ENCODE data around the gene SEPTIN2.

- TF ChIP-seq, protein P1, sequence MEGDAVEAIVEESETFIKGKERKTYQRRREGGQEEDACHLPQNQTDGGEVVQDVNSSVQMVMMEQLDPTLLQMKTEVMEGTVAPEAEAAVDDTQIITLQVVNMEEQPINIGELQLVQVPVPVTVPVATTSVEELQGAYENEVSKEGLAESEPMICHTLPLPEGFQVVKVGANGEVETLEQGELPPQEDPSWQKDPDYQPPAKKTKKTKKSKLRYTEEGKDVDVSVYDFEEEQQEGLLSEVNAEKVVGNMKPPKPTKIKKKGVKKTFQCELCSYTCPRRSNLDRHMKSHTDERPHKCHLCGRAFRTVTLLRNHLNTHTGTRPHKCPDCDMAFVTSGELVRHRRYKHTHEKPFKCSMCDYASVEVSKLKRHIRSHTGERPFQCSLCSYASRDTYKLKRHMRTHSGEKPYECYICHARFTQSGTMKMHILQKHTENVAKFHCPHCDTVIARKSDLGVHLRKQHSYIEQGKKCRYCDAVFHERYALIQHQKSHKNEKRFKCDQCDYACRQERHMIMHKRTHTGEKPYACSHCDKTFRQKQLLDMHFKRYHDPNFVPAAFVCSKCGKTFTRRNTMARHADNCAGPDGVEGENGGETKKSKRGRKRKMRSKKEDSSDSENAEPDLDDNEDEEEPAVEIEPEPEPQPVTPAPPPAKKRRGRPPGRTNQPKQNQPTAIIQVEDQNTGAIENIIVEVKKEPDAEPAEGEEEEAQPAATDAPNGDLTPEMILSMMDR (conservative IDR thresholded peaks at IDR 0.05): no peak
- no peak for TF ChIP-seq EZH2 (IDR thresholded peaks at IDR 0.05; ENCODE audit: low read depth)
Measured at GRCh38 chr2:241350878-241351639, 35.3 kb downstream of the SEPTIN2 start.
